ENCODE results near the gene PCSK9. TPM values are rescaled to one million over a fixed set of nuclear protein-coding genes. Genes with fewer than 3 reads are reported as not detected.

PCSK9 gene
- total and polyA plus RNA-seq, 2 of the 13 experiments (the other 11 are each of a cell fraction or from before 2014, with no cell fraction given) = 33.3 to 80.5 TPM

GRCh38 chr1:55039342-55040082 lies at the start of gene PCSK9 (continued):
- TF ChIP-seq HIC2 (CRISPR knock-in tag; IDR thresholded peaks at IDR 0.05; ENCODE audit: low read depth) = no peak
- peak; percentile 73 for TF ChIP-seq PPARG (CRISPR knock-in tag; conservative IDR thresholded peaks at IDR 0.05)
- no peak for TF ChIP-seq ATF5 (CRISPR knock-in tag; IDR thresholded peaks at IDR 0.05; ENCODE audit: low read depth)
- no peak for TF ChIP-seq FLYWCH1 (CRISPR knock-in tag; IDR thresholded peaks at IDR 0.05)
- TF ChIP-seq BCL3 (CRISPR knock-in tag; IDR thresholded peaks at IDR 0.05) = peak; percentile 90
- 0 out of 2 replicates have a peak, but pooled peaks have one; percentile 38 for TF ChIP-seq NFATC3 (CRISPR knock-in tag; IDR thresholded peaks at IDR 0.05)
- TF ChIP-seq GLMP (CRISPR knock-in tag; IDR thresholded peaks at IDR 0.05; ENCODE audit: borderline replicate concordance) = no peak
- TF ChIP-seq ZNF550 (CRISPR knock-in tag; IDR thresholded peaks at IDR 0.05; ENCODE audit: borderline replicate concordance) = peak; percentile 69; the same call in 1 of the 2 replicates
- TF ChIP-seq ARID3A (IDR thresholded peaks at IDR 0.05; ENCODE audit: low read depth, low read length) = 0 out of 2 replicates have a peak, but pooled peaks have one; percentile 27
